GM04504 (cell line): ENCODE results near the gene ZNF768.
A peak's percentile ranks its signal among the peaks of the same experiment; 100 is the strongest.
"Not testable (repeated sequence)": the region's sequence is repeated elsewhere in the genome, so short reads cannot be mapped to it uniquely, and the experiment has no call there.

ENCODE experiments used
- DNase-seq: peaks from one replicate; pipeline ENCODE4 v3.0.0-alpha.2; 2012; ENCODE audit warnings: low read depth

Gene ZNF768

GRCh38 chr16:30555315-30556124 lies 29.2 kb upstream of the ZNF768 start:
- DNase-seq = no peak

GRCh38 chr16:30554557-30555314 lies 28.4 kb upstream of the ZNF768 start:
- no peak for DNase-seq

GRCh38 chr16:30553393-30553899 lies 27.1 kb upstream of the ZNF768 start:
- DNase-seq = no peak

GRCh38 chr16:30552956-30553355 lies 26.6 kb upstream of the ZNF768 start:
- DNase-seq = no peak

GRCh38 chr16:30551781-30552180 lies 25.4 kb upstream of the ZNF768 start:
- DNase-seq = no peak

GRCh38 chr16:30548416-30549253 lies 22.3 kb upstream of the ZNF768 start:
- no peak for DNase-seq

- DNase-seq = no peak
These were observed 19.7 kb upstream of the ZNF768 start for GRCh38 chr16:30546115-30546514.

GRCh38 chr16:30543067-30543466 lies 16.7 kb upstream of the ZNF768 start:
- DNase-seq = no peak

GRCh38 chr16:30541502-30542329 lies 15.3 kb upstream of the ZNF768 start:
- no peak for DNase-seq

GRCh38 chr16:30540916-30541464 lies 14.6 kb upstream of the ZNF768 start:
- DNase-seq = not testable (repeated sequence)

- DNase-seq = not testable (repeated sequence)
These were observed 13.7 kb upstream of the ZNF768 start for GRCh38 chr16:30539986-30540526.

- no peak for DNase-seq
These were observed 12.9 kb upstream of the ZNF768 start for GRCh38 chr16:30539000-30539964.

- not testable (repeated sequence) for DNase-seq
These were observed 10.1 kb upstream of the ZNF768 start for GRCh38 chr16:30536391-30537024.

- peak; percentile 39 for DNase-seq
These were observed 9.4 kb upstream of the ZNF768 start for GRCh38 chr16:30535777-30536190.

- no peak for DNase-seq
These were observed 8.9 kb upstream of the ZNF768 start for GRCh38 chr16:30535106-30535776.

GRCh38 chr16:30534368-30535105 lies 8.2 kb upstream of the ZNF768 start, which contains the start of gene ZNF747:
ZNF747 (minus strand) TSS chr16:30534858; CDS start chr16:30534679, 179 bp downstream.
- DNase-seq = peak; percentile 58

GRCh38 chr16:30533748-30534367 lies 7.5 kb upstream of the ZNF768 start:
- DNase-seq = no peak
